Breast epithelium (tissue), 4 donors: Measurements from ENCODE around the gene RPH3AL. TPM values are rescaled to one million over a fixed set of nuclear protein-coding genes. Genes with fewer than 3 reads are reported as not detected.

Experiments
- DNase-seq, 2 donors: peaks; one replicate each; pipeline ENCODE4 v3.0.0-alpha.2; 2019; ENCODE audit warnings: low spot score in 2 of 2
- H3K27ac ChIP-seq, 2 donors: fragments of 200-600 bp; sonication (generic) in 1 of 2; one replicate each; pipeline ENCODE4 v1.5.1; 2016 to 2019; ENCODE audit warnings: mild to moderate bottlenecking in 1 of 2
- H3K27me3 ChIP-seq, 2 donors: fragments of 200-600 bp; sonication (generic) in 1 of 2; one replicate each; pipeline versions ENCODE4 v1.5.1 to v1.6.0; 2017 to 2019; ENCODE audit warnings: control low read depth in 1 of 2, mild to moderate bottlenecking in 1 of 2
- H3K36me3 ChIP-seq: fragments of 200-600 bp; one replicate; pipeline ENCODE4 v1.5.1; 2019
- H3K4me1 ChIP-seq, 2 donors: fragments of 200-600 bp; sonication (generic); one replicate each; pipeline ENCODE4 v1.5.1; 2016 to 2019; ENCODE audit warnings: control low read depth in 1 of 2
- H3K4me3 ChIP-seq, 3 donors: fragments of 200-600 bp; sonication (generic); 1 replicate in 2 of 3; 2 replicates in 1 of 3; pipeline ENCODE4 v1.5.1; 2016 to 2019; ENCODE audit warnings: mild to moderate bottlenecking in 3 of 3, moderate library complexity in 2 of 3
- H3K9me3 ChIP-seq, 2 donors: fragments of 200-600 bp; sonication (generic) in 1 of 2; one replicate each; pipeline ENCODE4 v1.5.1; 2016 to 2019; ENCODE audit warnings: control low read depth in 1 of 2
- POLR2A ChIP-seq: fragments of 450-650 bp; IDR thresholded peaks from one replicate; pipeline ENCODE4 v1.6.1; 2016; ENCODE audit warnings: antibody characterized with exemption, mild to moderate bottlenecking, moderate library complexity
- POLR2AphosphoS5 ChIP-seq, 3 donors: sonication (generic); formaldehyde crosslinking; IDR thresholded peaks; one replicate each; pipeline ENCODE4 v1.6.1; 2017; ENCODE audit warnings: antibody characterized with exemption in 3 of 3
- intact Hi-C: fragments of 100-400 bp; cut with DNase I; formaldehyde crosslinking; loops from one replicate; pipeline ENCODE4 v1.15.1; 2023; ENCODE audit warnings: low total_unique reads
- total RNA-seq, 3 donors: library from RNA; depleted of rRNA; stranded (reverse); fragments of >200 nt; gene quantifications; one replicate each; pipeline ENCODE4 v1.1.0, GENCODE V29; 2016
- TF ChIP-seq, protein P1 (sequence below), 3 donors: fragments of 450-650 bp; IDR thresholded peaks; one replicate each; pipeline ENCODE4 v1.5.1; 2016 to 2017; ENCODE audit warnings: antibody characterized with exemption in 3 of 3, mild to moderate bottlenecking in 3 of 3, moderate library complexity in 3 of 3

Gene RPH3AL
- total RNA-seq, 3 donors from 2014 or later: 9.6 to 15.7 (median 15.4) TPM

DNA sequence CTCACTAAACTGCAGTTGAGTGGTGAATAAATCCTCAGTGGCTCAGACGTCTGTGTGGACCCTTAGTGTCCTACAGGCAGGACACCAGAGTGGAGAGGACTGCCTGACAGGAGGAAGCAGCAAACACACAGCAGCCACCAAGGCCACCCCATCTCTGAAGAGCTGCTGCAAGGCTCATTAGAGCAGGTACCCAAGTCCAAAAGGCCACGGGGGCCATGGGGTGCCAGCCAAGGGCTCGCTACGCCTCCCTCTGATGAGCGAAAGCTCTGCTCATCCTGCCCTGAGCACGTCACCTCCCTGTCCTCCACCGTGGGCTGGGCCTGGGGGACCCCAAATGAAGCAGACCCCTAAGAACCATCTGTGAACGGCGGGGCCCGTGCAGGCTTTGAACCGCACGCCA, 101.1 kb downstream of the RPH3AL start:
- Histone ChIP-seq H3K27me3 (no peaks in the 10 kb centered on the region), H3K9me3 (no peaks in the 10 kb centered on the region), H3K4me3 (no peak overlapping the region), H3K4me1 (no peaks in the 10 kb centered on the region), H3K27ac (no peak overlapping the region), H3K36me3 (no peaks in the 10 kb centered on the region)
- peak in 1 of 2 donors; percentile 33 for DNase-seq
- TF ChIP-seq, protein P1, sequence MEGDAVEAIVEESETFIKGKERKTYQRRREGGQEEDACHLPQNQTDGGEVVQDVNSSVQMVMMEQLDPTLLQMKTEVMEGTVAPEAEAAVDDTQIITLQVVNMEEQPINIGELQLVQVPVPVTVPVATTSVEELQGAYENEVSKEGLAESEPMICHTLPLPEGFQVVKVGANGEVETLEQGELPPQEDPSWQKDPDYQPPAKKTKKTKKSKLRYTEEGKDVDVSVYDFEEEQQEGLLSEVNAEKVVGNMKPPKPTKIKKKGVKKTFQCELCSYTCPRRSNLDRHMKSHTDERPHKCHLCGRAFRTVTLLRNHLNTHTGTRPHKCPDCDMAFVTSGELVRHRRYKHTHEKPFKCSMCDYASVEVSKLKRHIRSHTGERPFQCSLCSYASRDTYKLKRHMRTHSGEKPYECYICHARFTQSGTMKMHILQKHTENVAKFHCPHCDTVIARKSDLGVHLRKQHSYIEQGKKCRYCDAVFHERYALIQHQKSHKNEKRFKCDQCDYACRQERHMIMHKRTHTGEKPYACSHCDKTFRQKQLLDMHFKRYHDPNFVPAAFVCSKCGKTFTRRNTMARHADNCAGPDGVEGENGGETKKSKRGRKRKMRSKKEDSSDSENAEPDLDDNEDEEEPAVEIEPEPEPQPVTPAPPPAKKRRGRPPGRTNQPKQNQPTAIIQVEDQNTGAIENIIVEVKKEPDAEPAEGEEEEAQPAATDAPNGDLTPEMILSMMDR (IDR thresholded peaks at IDR 0.05): no peak
- TF ChIP-seq POLR2AphosphoS5 (IDR thresholded peaks at IDR 0.05) (no peak), POLR2A (no peak)
- intact Hi-C loops: no loop called here

DNA sequence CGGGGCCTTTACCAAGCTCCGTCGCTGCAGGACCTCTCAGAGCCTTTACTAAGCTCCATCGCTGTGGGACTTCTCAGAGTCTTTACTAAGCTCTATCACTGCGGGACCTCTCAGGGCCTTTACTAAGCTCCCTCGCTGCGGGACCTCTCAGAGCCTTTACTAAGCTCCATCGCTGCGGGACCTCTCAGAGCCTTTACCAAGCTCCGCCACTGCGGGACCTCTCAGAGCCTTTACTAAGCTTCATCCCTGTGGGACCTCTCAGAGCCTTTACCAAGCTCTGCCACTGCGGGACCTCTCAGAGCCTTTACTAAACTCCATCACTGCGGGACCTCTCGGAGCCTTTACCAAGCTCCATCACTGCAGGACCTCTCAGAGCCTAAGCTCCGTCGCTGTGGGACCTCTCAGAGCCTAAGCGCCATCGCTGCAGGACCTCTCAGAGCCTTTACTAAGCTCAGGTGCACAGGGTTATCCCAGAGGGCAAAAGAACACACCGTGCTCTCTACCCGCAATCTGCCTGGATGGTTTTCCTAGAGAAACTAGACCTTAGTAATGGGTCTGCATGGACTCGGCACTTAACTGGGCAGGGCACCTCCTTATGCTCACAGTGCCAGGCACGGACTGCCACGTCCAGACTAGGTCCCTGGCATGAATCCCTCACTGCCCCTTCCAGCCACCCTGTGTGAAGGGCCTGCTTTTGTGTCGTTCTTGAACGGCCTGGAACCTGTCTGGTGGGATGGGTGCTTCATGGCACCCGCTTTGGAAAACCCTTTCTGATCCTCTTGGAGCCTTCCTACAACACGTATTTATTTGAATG, 101.9 kb downstream of the RPH3AL start:
- peak in 1 of 2 donors; percentile 40 for DNase-seq
- Histone ChIP-seq H3K36me3 (no peaks in the 10 kb centered on the region), H3K27ac (no peak overlapping the region)

DNA sequence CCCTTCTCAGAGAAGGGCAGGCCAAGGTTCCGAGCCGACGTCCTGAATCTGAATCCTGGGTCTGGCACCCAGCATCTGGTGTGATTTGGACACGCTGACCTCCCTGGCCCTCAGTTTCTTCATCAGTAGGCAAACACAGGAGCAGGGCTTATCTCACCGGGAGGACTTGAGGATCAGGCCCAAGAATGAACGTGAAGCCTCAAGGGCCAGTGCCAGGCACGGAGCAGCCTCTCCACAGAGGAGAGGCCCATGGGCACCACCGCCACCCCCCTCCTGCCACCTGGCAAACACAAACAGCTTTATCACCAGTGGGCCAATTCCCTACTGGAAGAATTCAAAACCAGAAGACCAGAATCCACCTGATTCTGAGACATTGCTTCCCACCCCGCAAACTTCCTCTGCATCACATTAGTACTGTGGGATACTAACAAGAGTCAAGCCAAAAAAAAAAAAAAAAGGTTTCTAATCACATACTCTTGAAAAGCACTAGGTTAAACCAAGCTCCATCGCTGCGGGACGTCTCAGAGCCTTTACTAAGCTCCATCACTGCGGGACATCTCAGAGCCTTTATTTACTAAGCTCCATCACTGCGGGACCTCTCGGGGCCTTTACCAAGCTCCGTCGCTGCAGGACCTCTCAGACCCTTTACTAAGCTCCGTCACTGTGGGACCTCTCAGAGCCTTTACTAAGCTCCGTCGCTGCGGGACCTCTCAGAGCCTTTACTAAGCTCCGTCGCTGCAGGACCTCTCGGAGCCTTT, 103.2 kb downstream of the RPH3AL start:
- Histone ChIP-seq H3K36me3 (no peaks in the 10 kb centered on the region), H3K27me3 (no peaks in the 10 kb centered on the region), H3K9me3 (no peaks in the 10 kb centered on the region), H3K4me3 (no peak overlapping the region), H3K4me1 (no peaks in the 10 kb centered on the region), H3K27ac (no peak overlapping the region)
- TF ChIP-seq, protein P1 (IDR thresholded peaks at IDR 0.05): no peak
- intact Hi-C loops: no loop called here
- DNase-seq: peak in 1 of 2 donors; percentile 37

More for the DNA sequence above, 101.9 kb downstream of the RPH3AL start:
- intact Hi-C loops: no loop called here
- H3K27me3 ChIP-seq: no peaks in the 10 kb centered on the region
- H3K4me1 ChIP-seq: no peaks in the 10 kb centered on the region
- H3K4me3 ChIP-seq: no peak overlapping the region
- TF ChIP-seq POLR2A: no peak
- TF ChIP-seq POLR2AphosphoS5 (IDR thresholded peaks at IDR 0.05): no peak
- TF ChIP-seq, protein P1 (IDR thresholded peaks at IDR 0.05): no peak
- H3K9me3 ChIP-seq: no peaks in the 10 kb centered on the region

DNA sequence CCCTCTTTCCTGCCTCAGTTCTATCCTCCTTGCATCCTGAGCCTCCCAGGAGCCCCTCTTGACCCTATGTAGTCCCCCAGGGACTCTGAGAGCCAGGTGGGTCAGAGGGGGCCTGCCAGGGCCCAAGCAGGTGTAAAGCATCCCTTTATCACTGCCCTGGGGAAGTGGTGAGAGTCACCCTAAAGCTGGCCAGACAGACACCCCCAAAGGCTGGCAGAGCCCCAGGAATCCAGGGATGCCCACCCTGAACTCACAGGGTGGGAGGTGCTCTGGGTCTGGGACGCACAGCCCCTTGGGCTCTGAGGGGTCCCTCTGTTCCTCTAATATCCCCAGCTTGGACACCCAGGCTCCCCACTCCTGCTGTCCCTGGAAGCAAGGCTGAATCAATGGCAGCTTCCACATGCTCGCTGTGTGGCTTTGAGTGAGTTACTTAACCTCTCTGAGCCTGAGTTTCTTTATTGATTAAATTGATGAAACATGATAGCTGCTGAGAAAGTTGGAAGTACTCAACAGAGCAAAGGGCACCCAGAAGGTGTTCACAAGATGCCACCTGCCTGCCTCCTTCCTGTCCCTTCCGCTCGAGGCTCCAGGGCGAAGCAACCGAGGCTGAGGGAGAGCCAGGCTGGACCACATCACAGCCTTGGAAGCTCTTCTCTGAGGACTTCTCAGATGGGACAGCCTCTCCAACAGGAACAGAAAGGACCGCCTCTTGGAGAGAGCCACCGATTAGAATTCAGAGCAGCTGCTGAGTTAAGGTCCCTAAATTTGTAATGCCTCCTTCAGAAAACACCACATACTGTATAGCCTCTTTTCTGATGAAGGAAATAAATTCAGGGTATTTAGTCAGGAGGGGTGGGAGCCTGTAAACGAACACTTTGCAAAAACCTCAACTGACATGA, 104.0 kb downstream of the RPH3AL start:
- no peaks in the 10 kb centered on the region for H3K9me3 ChIP-seq
- H3K36me3 ChIP-seq: no peaks in the 10 kb centered on the region
- intact Hi-C loops: no loop called here
- H3K4me1 ChIP-seq: no peaks in the 10 kb centered on the region
- H3K27ac ChIP-seq: no peak overlapping the region
- no peak for TF ChIP-seq POLR2A
- TF ChIP-seq, protein P1 (IDR thresholded peaks at IDR 0.05): no peak
- no peak for TF ChIP-seq POLR2AphosphoS5 (IDR thresholded peaks at IDR 0.05)
- no peaks in the 10 kb centered on the region for H3K27me3 ChIP-seq
- DNase-seq: peak in 1 of 2 donors; percentile 17
- no peak overlapping the region for H3K4me3 ChIP-seq
